CD4-positive, alpha-beta memory T cell (primary cell): Measurements from ENCODE around the gene SLC29A4. TPM values are rescaled to one million over a fixed set of nuclear protein-coding genes. Genes with fewer than 3 reads are reported as not detected.

ENCODE experiments used
- CTCF ChIA-PET: fragments of 350-600 bp; sonication (Branson Sonifier 250); formaldehyde crosslinking; loops from one replicate; lab custom pipeline; 2021; ENCODE audit warnings: inconsistent platforms; ENCODE audit not compliant: partially characterized antibody; lab: Charles Lee
- POLR2A ChIA-PET: fragments of 350-600 bp; sonication (Branson Sonifier 250); formaldehyde crosslinking; loops from one replicate; lab custom pipeline; 2021; ENCODE audit not compliant: partially characterized antibody; lab: Charles Lee
- DNase-seq, 5 donors: peaks; one replicate each; pipeline versions ENCODE4 v3.0.0 to v3.0.0-alpha.2; 2020 to 2022; ENCODE audit warnings: mixed read lengths in 1 of 5
- H3K27ac ChIP-seq: one replicate; pipeline ENCODE4 v1.7.0; 2013; ENCODE audit warnings: low read depth, low read length
- H3K27me3 ChIP-seq: 2 replicates; pipeline ENCODE4 v1.7.0; 2013; ENCODE audit warnings: mild to moderate bottlenecking, low read length, moderate library complexity; ENCODE audit not compliant: insufficient read depth
- H3K36me3 ChIP-seq: 2 replicates; pipeline ENCODE4 v1.7.0; 2013; ENCODE audit warnings: mild to moderate bottlenecking, low read length, moderate library complexity; ENCODE audit not compliant: insufficient read depth
- H3K4me1 ChIP-seq: 2 replicates; pipeline ENCODE4 v1.7.0; 2013; ENCODE audit warnings: mild to moderate bottlenecking, low read length, moderate library complexity; ENCODE audit not compliant: insufficient read depth
- H3K4me3 ChIP-seq, 2 donors: one replicate each; pipeline ENCODE4 v1.7.0; 2013; ENCODE audit warnings: low read length in 2 of 2, mild to moderate bottlenecking in 1 of 2
- H3K9me3 ChIP-seq, 2 donors: one replicate each; pipeline ENCODE4 v1.7.0; 2013; ENCODE audit warnings: low read length in 2 of 2, control low read depth in 1 of 2; ENCODE audit not compliant: control insufficient read depth in 1 of 2
- H3K27ac Mint-ChIP-seq, 7 donors: one replicate each; pipeline ENCODE4 v1.8.0; 2020 to 2021; ENCODE audit warnings: mixed read lengths in 7 of 7, mild to moderate bottlenecking in 6 of 7, inconsistent platforms in 3 of 7, moderate library complexity in 3 of 7
- H3K27me3 Mint-ChIP-seq, 2 donors: one replicate each; pipeline ENCODE4 v1.8.0; 2020 to 2021; ENCODE audit warnings: mixed read lengths in 2 of 2
- H3K36me3 Mint-ChIP-seq, 2 donors: one replicate each; pipeline ENCODE4 v1.8.0; 2020 to 2021; ENCODE audit warnings: mixed read lengths in 2 of 2, inconsistent platforms in 1 of 2, mild to moderate bottlenecking in 1 of 2
- H3K4me1 Mint-ChIP-seq, 4 donors: one replicate each; pipeline ENCODE4 v1.8.0; 2020 to 2021; ENCODE audit warnings: mixed read lengths in 4 of 4, mild to moderate bottlenecking in 1 of 4
- H3K4me3 Mint-ChIP-seq, 8 donors: one replicate each; pipeline ENCODE4 v1.8.0; 2020 to 2021; ENCODE audit warnings: mixed read lengths in 8 of 8, mild to moderate bottlenecking in 7 of 8, moderate library complexity in 6 of 8, inconsistent platforms in 3 of 8
- H3K9me3 Mint-ChIP-seq, 8 donors: one replicate each; pipeline ENCODE4 v1.8.0; 2020 to 2021; ENCODE audit warnings: mixed read lengths in 8 of 8, mild to moderate bottlenecking in 5 of 8, inconsistent platforms in 3 of 8, moderate library complexity in 1 of 8
- intact Hi-C: fragments of 100-400 bp; cut with micrococcal nuclease; formaldehyde crosslinking; loops from one replicate; pipeline ENCODE4 v1.15.1; 2023
- polyA plus RNA-seq, 2 donors: library from polyadenylated mRNA; unstranded; fragments of 300-500 nt; fragmentation: Illumina TruSeq; gene quantifications; one replicate each; pipeline ENCODE4 v1.2.3, GENCODE V29; 2021
- total RNA-seq, 2 experiments: library from RNA; stranded (reverse); gene quantifications; one replicate each; pipeline ENCODE4 v1.2.3, GENCODE V29; 2021

Gene SLC29A4
- total and polyA plus RNA-seq, 4 experiments from 2014 or later, result 0.36 to 0.82 (median 0.63) TPM

- Mint-ChIP-seq H3K4me1 (no peaks in the 10 kb centered on the region), H3K27ac (no peak overlapping the region), H3K36me3 (peaks cover 48 to 50% of the 10 kb centered on the region in 2 donors), H3K9me3 (peaks cover 0 to 18% (median 16%) of the 10 kb centered on the region in 8 donors), H3K4me3 (no peak overlapping the region), H3K27me3 (no peaks in the 10 kb centered on the region)
- peaks cover 27% of the 10 kb centered on the region for H3K36me3 ChIP-seq
- H3K4me3 ChIP-seq, result no peak overlapping the region
- H3K27me3 ChIP-seq, result no peaks in the 10 kb centered on the region
- intact Hi-C loops, result no loop called here
- no peak overlapping the region for H3K27ac ChIP-seq
- no peaks in the 10 kb centered on the region for H3K4me1 ChIP-seq
- ChIA-PET CTCF (no interaction called here), POLR2A (no interaction called here)
- peaks cover 0 to 3% of the 10 kb centered on the region in 2 donors for H3K9me3 ChIP-seq
- no peak for DNase-seq
These were observed 62.9 kb downstream of the SLC29A4 start for GRCh38 chr7:5345671-5346070.

GRCh38 chr7:5348134-5349004 lies 65.6 kb downstream of the SLC29A4 start:
- H3K27me3 Mint-ChIP-seq, result no peaks in the 10 kb centered on the region
- ChIA-PET POLR2A (interaction anchor here (0.5 kb wide), 1 partner anchor 7 kb away, joined by 4 read pairs; no protein-coding TSS in a partner anchor), CTCF (no interaction called here)
- peaks cover 0 to 11% (median 9%) of the 10 kb centered on the region in 8 donors for H3K9me3 Mint-ChIP-seq
- DNase-seq, result no peak
- intact Hi-C loops, result no loop called here
- Histone ChIP-seq H3K4me1 (no peaks in the 10 kb centered on the region), H3K27me3 (no peaks in the 10 kb centered on the region), H3K4me3 (no peak overlapping the region), H3K27ac (no peak overlapping the region), H3K9me3 (peaks cover 0 to 3% of the 10 kb centered on the region in 2 donors), H3K36me3 (peaks cover 36% of the 10 kb centered on the region)
- no peak overlapping the region for H3K27ac Mint-ChIP-seq
- H3K4me1 Mint-ChIP-seq, result peaks cover 0 to 3% (median 0%) of the 10 kb centered on the region in 4 donors
- no peak overlapping the region for H3K4me3 Mint-ChIP-seq
- H3K36me3 Mint-ChIP-seq, result peaks cover 41 to 48% of the 10 kb centered on the region in 2 donors

GRCh38 chr7:5349005-5349380 lies 66.2 kb downstream of the SLC29A4 start:
- peaks cover 0 to 3% of the 10 kb centered on the region in 2 donors for H3K9me3 ChIP-seq
- Mint-ChIP-seq H3K36me3 (peaks cover 34 to 41% of the 10 kb centered on the region in 2 donors), H3K4me3 (no peak overlapping the region), H3K27me3 (no peaks in the 10 kb centered on the region), H3K27ac (no peak overlapping the region), H3K4me1 (peaks cover 0 to 4% (median 1%) of the 10 kb centered on the region in 4 donors), H3K9me3 (peaks cover 0 to 7% (median 4%) of the 10 kb centered on the region in 8 donors)
- ChIA-PET CTCF (no interaction called here), POLR2A (no interaction called here)
- H3K27me3 ChIP-seq, result no peaks in the 10 kb centered on the region
- H3K4me1 ChIP-seq, result no peaks in the 10 kb centered on the region
- DNase-seq, result no peak
- H3K36me3 ChIP-seq, result peaks cover 34% of the 10 kb centered on the region
- no peak overlapping the region for H3K27ac ChIP-seq
- H3K4me3 ChIP-seq, result no peak overlapping the region
- intact Hi-C loops, result no loop called here

- H3K27me3 Mint-ChIP-seq, result no peaks in the 10 kb centered on the region
- peaks cover 35 to 41% of the 10 kb centered on the region in 2 donors for H3K36me3 Mint-ChIP-seq
- H3K27ac Mint-ChIP-seq, result no peak overlapping the region
- peaks cover 28% of the 10 kb centered on the region for H3K36me3 ChIP-seq
- intact Hi-C loops, result no loop called here
- peaks cover 5 to 10% (median 6%) of the 10 kb centered on the region in 4 donors for H3K4me1 Mint-ChIP-seq
- H3K9me3 ChIP-seq, result peaks cover 0 to under 1% of the 10 kb centered on the region in 2 donors
- H3K4me3 ChIP-seq, result no peak overlapping the region
- H3K9me3 Mint-ChIP-seq, result peaks cover 0 to 3% (median 0%) of the 10 kb centered on the region in 8 donors
- CTCF ChIA-PET, result no interaction called here
- H3K4me3 Mint-ChIP-seq, result no peak overlapping the region
- H3K27me3 ChIP-seq, result no peaks in the 10 kb centered on the region
- POLR2A ChIA-PET, result no interaction called here
- H3K27ac ChIP-seq, result no peak overlapping the region
- no peaks in the 10 kb centered on the region for H3K4me1 ChIP-seq
- DNase-seq, result no peak
These were observed 66.9 kb downstream of the SLC29A4 start for GRCh38 chr7:5349437-5350173.

- H3K9me3 Mint-ChIP-seq, result peaks cover 0 to 1% (median 0%) of the 10 kb centered on the region in 8 donors
- POLR2A ChIA-PET, result no interaction called here
- H3K27me3 ChIP-seq, result no peaks in the 10 kb centered on the region
- no peak for DNase-seq
- no peaks in the 10 kb centered on the region for H3K9me3 ChIP-seq
- H3K36me3 ChIP-seq, result peaks cover 25% of the 10 kb centered on the region
- no peaks in the 10 kb centered on the region for H3K4me1 ChIP-seq
- peaks cover 6 to 15% (median 9%) of the 10 kb centered on the region in 4 donors for H3K4me1 Mint-ChIP-seq
- H3K27ac ChIP-seq, result no peak overlapping the region
- H3K4me3 Mint-ChIP-seq, result no peak overlapping the region
- peaks cover 34 to 41% of the 10 kb centered on the region in 2 donors for H3K36me3 Mint-ChIP-seq
- CTCF ChIA-PET, result no interaction called here
- H3K27me3 Mint-ChIP-seq, result no peaks in the 10 kb centered on the region
- intact Hi-C loops, result no loop called here
- no peak overlapping the region for H3K27ac Mint-ChIP-seq
- no peak overlapping the region for H3K4me3 ChIP-seq
These were observed 67.4 kb downstream of the SLC29A4 start for GRCh38 chr7:5350174-5350463.

GRCh38 chr7:5350600-5351385 lies 68.0 kb downstream of the SLC29A4 start:
- CTCF ChIA-PET, result interaction anchor here (0.9 to 1.9 kb wide), 2 partner anchors 10 to 15 kb away, joined by 4 to 9 read pairs; no protein-coding TSS in a partner anchor

More at GRCh38 chr7:5350600-5351385, 68.0 kb downstream of the SLC29A4 start:
- H3K4me1 Mint-ChIP-seq, result peaks cover 7 to 15% (median 10%) of the 10 kb centered on the region in 4 donors
- H3K27ac Mint-ChIP-seq, result no peak overlapping the region
- peaks cover 0 to 1% (median 0%) of the 10 kb centered on the region in 8 donors for H3K9me3 Mint-ChIP-seq
- intact Hi-C loops, result no loop called here
- no peaks in the 10 kb centered on the region for H3K4me1 ChIP-seq
- no peaks in the 10 kb centered on the region for H3K27me3 Mint-ChIP-seq
- no peaks in the 10 kb centered on the region for H3K27me3 ChIP-seq
- H3K27ac ChIP-seq, result no peak overlapping the region
- H3K36me3 ChIP-seq, result peaks cover 30% of the 10 kb centered on the region
- no peak overlapping the region for H3K4me3 ChIP-seq
- no peaks in the 10 kb centered on the region for H3K9me3 ChIP-seq
- DNase-seq, result no peak
- POLR2A ChIA-PET, result no interaction called here
- H3K36me3 Mint-ChIP-seq, result peaks cover 33 to 44% of the 10 kb centered on the region in 2 donors
- no peak overlapping the region for H3K4me3 Mint-ChIP-seq
